GM12875 (cell line): Measurements from ENCODE around the gene MRPS31.

Experiments
- H3K4me3 ChIP-seq: one replicate; pipeline ENCODE4 v1.5.1; 2011; ENCODE audit warnings: low read depth, low read length, control low read depth
- CTCF ChIP-seq: IDR thresholded peaks from 2 replicates; pipeline ENCODE4 v1.5.1; 2011; ENCODE audit warnings: low read depth, mild to moderate bottlenecking, control low read depth, inconsistent platforms, low read length, moderate library complexity, borderline replicate concordance; ENCODE audit not compliant: insufficient read depth

Gene MRPS31

DNA sequence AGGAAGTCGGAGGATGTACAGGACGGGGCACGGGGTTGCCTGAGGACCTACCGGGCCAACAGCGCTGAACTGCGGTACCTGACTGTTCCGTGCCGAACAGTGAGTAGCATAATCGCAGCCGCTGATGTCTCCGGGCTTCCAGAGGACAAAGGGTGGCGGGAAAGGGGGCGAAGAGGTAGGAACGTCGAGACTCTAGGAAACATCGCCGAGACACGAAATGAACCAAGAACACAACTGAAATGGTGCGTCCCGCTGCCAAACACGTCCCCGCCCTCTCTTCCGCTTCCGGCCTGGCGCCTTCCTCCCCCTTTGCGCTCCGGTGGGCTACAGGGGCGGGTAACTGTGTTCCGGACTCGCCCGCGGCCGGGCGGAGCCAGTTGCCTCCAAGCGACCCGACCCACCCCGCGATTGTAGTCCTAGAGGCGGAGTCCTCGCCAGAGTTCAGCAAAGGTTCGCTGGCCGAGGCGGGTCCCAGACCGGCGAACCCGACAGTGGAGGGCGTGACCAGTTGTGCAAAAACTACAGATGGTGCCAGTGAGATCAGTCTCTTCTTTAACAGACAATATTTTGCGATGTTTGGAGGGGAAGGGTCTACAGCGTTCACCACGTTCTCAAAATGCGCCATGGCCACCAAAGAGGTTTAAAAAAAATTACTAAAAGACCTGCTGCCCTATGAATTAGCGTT is at the start of gene MRPS31:
Gene MRPS31, minus strand, starts transcription at position 257 of the 685 bp plus-strand sequence. Its CDS starts 54 bp downstream, at position 203.
- H3K4me3 ChIP-seq, result peak within 1 kb of the TSS; percentile 97
- 0 out of 2 replicates have a peak, but pooled peaks have one; percentile 1 for TF ChIP-seq CTCF

DNA sequence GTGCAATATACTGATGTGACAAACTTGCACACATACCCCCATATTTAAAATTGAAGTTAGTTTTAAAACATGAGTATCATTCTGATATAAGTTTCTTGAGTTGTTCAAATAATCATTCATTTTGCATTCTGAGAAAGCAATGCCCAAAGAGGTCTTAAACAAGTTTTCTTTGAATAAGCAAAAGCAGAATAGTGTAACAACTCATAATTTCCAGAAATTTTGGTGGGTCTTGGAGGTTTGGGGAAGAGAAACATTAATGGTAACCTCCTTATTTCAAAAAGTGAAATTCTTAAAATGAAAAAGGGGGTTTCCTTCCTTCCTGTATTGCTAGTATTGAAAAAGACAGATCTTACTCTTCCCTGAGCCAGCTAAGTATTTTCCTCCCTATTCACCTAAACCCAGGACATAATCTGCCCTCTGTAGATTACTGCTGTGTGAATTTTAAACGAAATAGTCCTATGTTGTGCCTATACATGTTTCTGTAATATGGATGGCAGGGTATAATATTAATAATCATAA is 48.9 kb upstream of the MRPS31 start:
- no peak overlapping the region for H3K4me3 ChIP-seq
- TF ChIP-seq CTCF, result no peak

GRCh38 chr13:40818926-40819325 is 47.9 kb upstream of the MRPS31 start:
- no peak for TF ChIP-seq CTCF
- H3K4me3 ChIP-seq, result no peak overlapping the region

GRCh38 chr13:40814803-40815202 is 43.8 kb upstream of the MRPS31 start:
- no peak for TF ChIP-seq CTCF
- no peak overlapping the region for H3K4me3 ChIP-seq

DNA sequence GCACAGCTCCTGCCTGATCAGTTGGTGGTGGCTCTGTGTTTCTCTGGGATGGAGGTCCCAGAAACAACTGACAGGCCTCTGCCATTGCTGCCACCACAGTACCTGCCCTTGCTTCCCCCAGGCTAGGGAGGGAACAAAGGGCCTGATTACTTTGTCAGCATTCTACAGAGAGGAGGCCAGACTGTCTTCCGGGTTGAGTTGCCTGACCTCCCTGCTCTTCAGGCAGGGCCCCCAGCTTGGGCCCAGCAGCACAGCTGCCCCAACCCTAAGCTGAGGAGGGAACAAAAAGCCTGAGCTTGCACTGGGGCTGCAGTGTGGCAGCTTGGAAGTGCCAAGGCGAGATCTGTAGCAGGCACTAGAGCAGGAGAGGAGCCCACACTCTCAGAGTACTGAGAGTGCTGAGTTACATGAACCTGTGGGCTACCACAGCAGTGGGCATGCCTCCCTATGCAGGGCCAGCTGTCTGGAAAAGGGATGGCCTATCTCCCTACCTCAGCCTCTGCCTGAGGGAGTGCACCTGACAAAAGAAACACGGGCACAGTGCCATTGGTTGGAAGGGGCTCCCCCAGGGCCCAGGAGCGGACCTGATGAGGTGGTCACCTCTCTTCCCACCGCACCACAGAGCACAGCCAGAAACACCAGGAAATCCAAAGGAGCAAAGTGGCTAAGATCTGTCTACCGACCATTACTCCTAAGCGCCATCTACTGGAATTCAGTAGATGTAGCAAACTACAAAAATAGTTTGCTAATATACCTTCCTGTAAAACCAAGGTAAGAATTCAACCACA is 42.9 kb upstream of the MRPS31 start:
- TF ChIP-seq CTCF, result peak; percentile 61
- no peak overlapping the region for H3K4me3 ChIP-seq

GRCh38 chr13:40812724-40813445 is 41.9 kb upstream of the MRPS31 start:
- no peak for TF ChIP-seq CTCF
- H3K4me3 ChIP-seq, result no peak overlapping the region
